GM19193 (cell line): Measurements from ENCODE around the gene ABLIM1.

ENCODE experiments used
- POLR2A ChIP-seq: IDR thresholded peaks from 4 replicates; pipeline ENCODE4 v1.6.1; 2011; ENCODE audit not compliant: insufficient read depth, insufficient read length; ENCODE audit errors: extremely low read depth

The ABLIM1 gene

GRCh38 chr10:114638821-114639625, 19.1 kb downstream of the ABLIM1 start:
- TF ChIP-seq POLR2A, result no peak

DNA sequence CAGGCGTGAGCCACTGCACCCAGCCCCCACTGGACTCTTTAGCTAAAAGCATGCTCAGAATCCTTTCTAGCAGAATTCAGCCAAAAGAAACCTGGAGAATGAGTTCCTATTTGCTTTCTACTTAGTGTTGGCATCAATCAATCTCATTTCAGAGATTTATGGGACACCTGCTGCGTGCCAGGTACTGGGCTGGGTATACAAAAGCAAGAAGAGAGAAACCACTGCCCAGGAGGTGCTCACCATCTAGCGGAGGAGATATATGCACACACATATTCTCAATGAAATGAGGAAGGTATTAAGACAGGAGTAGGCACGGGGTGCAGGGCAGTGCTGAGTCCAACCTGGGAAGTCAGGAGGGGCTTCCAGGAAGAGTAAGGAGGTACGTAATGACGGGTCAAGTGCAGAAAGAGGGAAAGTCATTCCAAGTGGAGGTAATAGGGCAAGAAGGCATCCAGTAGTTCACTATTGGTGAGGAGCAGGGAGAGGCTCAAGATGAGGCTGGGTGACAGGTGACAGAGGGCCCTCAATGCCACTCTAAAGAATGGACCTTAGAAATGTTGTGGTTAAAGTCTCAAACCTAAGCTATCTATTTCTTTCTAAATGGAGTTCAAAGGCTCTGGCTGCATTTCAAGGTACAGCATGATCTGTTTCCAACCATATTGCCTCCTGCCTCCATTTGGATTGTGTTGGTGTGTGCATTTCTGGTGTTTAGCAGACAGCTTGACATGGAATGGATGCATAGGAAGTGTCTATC, 22.1 kb downstream of the ABLIM1 start:
- TF ChIP-seq POLR2A, result no peak

DNA sequence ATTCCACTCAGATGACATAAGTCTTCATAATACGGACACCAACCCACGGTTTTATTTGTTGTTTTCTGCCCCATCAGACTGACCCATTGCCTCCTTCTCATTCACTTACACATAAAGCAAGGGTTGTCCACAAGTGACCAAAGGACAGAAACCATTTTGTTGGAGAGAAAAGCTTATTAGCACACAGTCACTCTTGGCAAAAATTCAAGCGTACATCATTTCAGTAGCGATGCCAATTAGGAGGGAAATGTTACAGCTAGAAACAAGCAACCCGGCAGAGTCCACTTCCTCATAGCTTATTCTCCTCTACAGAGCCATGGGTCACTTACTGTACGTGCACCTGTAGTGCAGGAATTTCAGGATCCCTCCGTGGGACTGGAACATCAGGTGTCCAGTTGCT, 23.0 kb downstream of the ABLIM1 start:
- no peak for TF ChIP-seq POLR2A

GRCh38 chr10:114634609-114634979, 23.5 kb downstream of the ABLIM1 start:
- TF ChIP-seq POLR2A, result no peak

GRCh38 chr10:114632869-114633715, 25.0 kb downstream of the ABLIM1 start:
- TF ChIP-seq POLR2A, result no peak

DNA sequence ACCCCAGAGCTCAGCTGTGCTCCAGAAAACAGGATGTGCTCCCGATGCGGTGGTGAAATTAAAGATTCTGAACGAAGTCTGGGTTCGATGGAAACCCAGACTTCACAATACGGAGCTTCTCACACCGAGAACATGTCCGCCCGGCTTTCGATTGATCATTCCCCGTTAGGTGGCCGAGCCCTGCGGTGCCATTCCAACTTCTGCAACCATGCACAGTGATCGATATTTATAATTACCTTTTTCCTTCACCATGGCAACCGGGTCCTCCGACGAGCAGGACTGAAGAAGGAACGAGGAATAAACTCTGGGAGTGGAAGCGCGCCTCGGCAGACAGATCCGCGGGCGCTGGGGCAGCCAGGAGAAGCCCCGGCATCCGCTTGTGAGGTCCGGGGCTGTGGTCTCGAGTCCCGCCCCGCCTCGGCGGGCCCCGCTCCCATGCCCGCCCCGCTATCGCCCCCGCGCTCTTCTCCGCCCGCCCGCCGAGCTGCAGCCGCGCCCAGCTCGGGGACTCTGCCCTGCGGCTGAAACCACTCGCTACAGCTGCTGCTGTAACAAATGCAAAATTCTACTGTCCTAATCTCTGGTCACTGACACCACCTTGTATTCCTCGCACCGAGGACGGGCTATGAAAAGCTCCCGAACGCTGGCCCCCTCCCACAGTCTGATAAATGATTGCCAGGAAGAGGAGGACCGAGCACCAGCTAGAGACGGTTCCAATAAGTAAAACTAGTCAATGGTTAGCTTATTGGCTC, 26.2 kb downstream of the ABLIM1 start:
- TF ChIP-seq POLR2A, result no peak

- TF ChIP-seq POLR2A, result no peak
Measured at GRCh38 chr10:114631090-114631665, 26.9 kb downstream of the ABLIM1 start.

DNA sequence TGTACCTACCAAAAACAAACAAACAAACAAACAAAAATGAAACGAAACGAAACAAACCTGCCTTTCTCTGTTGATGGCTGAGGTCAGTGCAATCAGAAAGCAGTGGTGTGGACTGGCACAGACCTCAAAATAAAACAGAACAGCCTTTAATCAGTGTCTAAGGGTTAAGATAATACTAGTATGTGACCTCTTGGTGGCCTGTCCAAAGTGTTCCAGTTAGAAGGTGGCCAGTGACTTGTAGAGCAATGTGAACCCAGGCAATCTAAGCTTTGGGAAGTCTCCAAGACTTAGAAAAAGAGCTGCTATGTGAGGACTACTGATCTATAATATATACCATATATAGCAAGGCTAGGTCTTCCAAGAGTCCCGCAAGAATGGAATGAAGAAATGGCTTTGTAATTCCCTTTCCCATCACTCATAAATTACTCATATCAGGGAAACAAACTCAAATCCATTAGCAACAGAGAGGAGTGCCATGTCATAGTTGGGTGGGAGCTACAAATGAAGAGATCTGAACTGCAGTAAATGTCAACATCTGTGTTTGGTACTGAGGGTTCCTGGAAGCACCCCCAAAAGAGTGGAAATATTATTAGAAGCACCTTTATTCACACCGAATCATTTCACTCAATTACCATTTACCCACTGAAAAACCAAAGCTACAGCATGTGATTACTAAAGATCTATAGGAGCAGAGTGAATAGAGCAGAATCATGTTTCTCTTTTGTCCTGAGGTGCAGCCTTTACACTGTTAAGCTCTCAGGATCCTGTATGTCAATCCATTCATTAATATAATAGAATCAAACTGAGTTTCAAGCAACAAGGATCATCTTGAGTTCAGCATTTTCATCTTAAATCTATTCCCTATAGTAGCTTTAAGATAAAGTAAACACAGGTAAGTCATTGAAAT, 28.0 kb downstream of the ABLIM1 start:
- TF ChIP-seq POLR2A, result no peak

DNA sequence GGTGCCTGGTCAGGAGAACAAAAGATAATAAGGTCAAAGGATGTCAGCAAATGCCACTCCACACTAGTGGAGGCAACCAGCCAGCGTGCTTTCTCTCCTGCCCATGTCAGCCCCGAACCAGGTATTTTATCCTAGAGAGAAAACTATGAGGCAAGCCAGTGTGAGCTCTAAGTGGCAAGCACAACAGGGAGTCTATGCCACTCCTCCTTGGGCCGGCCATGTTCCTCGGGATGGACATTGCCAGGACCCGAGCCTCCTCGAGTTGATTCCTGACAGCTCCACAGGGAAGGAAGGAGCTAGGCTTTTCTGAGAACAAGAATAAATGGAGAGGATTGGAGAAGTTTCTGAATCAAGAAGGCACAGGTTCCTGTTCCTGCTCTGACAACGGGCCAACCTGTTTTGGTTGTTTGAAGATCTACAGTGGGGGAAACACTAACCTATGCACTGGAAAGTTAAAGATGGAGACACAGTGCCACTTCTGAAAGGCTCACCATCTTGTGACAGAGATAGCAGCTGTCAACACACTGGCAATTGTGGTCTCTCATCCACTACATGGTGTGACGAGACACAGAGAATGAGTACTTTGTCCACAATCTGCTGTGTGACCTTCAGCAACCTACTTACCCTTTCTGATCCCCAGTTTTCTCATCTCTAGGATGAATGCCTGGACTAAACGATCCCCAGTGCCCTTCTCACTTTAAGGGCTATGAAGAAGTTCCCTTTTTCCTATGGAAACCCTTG, 28.8 kb downstream of the ABLIM1 start:
- TF ChIP-seq POLR2A, result no peak

DNA sequence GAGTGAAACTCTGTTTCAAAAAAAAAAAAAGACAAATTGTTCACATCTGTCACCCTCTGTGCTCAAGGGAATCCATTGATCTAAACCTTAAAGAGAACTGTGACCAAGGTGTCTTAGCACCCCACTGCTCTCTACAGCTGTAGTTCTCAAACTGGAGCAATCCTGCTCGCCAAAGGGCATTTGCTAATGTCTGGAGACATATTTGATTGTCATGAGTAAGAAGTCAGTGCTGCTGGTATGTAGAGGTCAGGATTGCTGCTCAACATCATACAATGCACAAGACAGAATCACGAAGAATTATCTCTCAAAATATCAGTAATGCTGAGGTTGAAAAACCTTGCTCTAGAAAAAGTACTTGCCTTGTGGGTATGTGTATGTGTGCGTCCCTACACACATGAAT, 30.0 kb downstream of the ABLIM1 start:
- no peak for TF ChIP-seq POLR2A

DNA sequence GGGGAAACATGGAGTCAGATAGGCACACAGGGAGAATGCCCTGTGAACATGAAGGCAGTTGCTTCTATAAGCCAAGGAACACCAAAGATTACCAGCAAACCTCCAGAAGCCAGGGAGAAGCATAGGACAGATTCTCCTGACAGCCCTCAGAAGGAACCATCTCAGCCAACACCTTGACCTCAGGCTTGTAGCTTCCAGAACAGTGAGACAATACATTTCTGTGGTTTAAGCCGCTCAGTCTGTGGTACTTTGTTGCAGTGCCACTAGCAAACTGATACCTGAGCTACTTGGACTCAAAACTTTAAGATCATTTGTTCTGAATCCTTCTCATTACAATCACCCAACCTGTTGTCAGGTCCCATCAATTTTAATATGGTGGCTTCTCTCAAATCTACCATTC, 31.2 kb downstream of the ABLIM1 start:
- TF ChIP-seq POLR2A, result no peak

GRCh38 chr10:114624951-114625780, 32.9 kb downstream of the ABLIM1 start:
- no peak for TF ChIP-seq POLR2A

GRCh38 chr10:114624422-114624821, 33.7 kb downstream of the ABLIM1 start:
- TF ChIP-seq POLR2A, result no peak
